Stromal cell of bone marrow (primary cell): ENCODE measurements around the gene DDX1.
"Not testable (repeated sequence)": the region's sequence is repeated elsewhere in the genome, so short reads cannot be mapped to it uniquely, and the experiment has no call there.

Experiments used
- DNase-seq: peaks from one replicate; pipeline ENCODE4 v3.0.0-alpha.2; 2012; ENCODE audit warnings: low read depth

Gene DDX1

DNA sequence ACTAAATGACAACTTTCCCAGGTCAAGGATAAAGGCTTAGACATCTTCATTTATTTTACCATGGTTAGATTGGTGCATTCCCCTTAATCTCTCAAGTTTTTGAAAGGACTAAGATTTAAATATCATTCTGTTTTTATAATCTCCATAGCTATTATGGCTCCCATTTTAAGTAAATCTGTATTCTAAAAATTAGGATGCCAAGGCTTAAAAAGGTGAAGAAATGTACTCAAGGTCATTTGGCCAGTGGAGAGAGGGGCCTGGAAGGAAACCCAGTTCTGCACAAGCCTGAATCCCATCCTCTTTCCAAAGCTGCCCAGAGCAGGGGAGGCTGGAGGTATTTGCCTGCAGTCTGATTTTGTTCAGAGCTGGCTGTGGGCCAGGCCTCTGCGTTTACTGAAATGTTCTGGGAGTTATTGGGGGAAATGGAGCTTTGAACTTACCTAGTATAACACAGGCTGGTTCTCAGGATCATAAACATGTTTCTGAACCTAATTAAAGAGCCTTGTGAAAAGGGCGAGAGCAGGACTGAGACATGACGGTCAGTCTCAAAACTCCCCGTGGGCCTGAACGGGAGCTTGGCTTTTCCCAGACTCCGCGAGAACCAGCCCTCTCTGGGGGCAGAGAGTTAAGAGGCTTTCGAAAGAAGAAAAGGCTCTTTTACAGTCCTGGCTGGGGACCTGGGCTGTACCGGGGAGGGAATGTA is 85.6 kb downstream of the DDX1 start:
- DNase-seq: no peak

GRCh38 chr2:15678346-15678745 is 86.7 kb downstream of the DDX1 start:
- DNase-seq: no peak

DNA sequence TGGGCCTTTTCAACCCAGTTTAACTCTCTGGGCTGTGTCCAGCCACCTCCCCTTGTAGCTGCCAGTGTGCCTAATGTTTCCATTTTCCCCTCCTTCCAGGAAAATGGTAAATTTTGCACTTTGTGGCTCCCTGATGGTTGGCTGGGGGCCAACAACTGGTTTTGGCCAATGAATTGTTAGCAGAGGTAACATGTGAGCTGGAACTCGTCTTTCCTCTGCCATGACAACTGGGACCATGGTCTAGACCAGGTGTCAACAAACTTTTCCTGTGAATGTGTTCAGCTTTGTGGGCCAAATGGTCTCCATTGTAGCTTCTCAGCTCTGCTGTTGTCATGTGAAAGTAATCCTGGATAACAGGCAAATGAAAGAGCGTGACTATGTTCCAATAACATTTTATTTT is 87.2 kb downstream of the DDX1 start:
- DNase-seq: no peak

- no peak for DNase-seq
Observed at GRCh38 chr2:15679386-15679924, 87.8 kb downstream of the DDX1 start.

GRCh38 chr2:15680132-15680531 is 88.5 kb downstream of the DDX1 start:
- not testable (repeated sequence) for DNase-seq
